Activated naive CD4-positive, alpha-beta T cell treated with Interleukin-2 at 50 U/mL for 16 hours (primary cell): Measurements from ENCODE around the gene CCL5.
A peak's percentile ranks its signal among the peaks of the same experiment; 100 is the strongest.

ENCODE experiments used
- DNase-seq: peaks from one replicate; pipeline ENCODE4 v3.0.0-alpha.2; 2020

Gene CCL5

GRCh38 chr17:35867574-35867973 lies 12.6 kb downstream of the CCL5 start:
- no peak for DNase-seq

GRCh38 chr17:35866341-35866950 lies 13.7 kb downstream of the CCL5 start:
- no peak for DNase-seq

GRCh38 chr17:35865412-35866340 lies 14.5 kb downstream of the CCL5 start:
- no peak for DNase-seq

GRCh38 chr17:35864853-35865252 lies 15.3 kb downstream of the CCL5 start:
- DNase-seq = no peak

GRCh38 chr17:35856603-35857002 lies 23.6 kb downstream of the CCL5 start:
- no peak for DNase-seq

- no peak for DNase-seq
Observed at GRCh38 chr17:35855965-35856364, 24.2 kb downstream of the CCL5 start.

GRCh38 chr17:35849469-35850348 lies 30.5 kb downstream of the CCL5 start:
- DNase-seq = peak; percentile 54

GRCh38 chr17:35847633-35848373 lies 32.4 kb downstream of the CCL5 start:
- no peak for DNase-seq

- no peak for DNase-seq
Observed at GRCh38 chr17:35847006-35847405, 33.2 kb downstream of the CCL5 start.

- DNase-seq = no peak
Observed at GRCh38 chr17:35846055-35846809, 33.9 kb downstream of the CCL5 start.

GRCh38 chr17:35844547-35844946 lies 35.6 kb downstream of the CCL5 start:
- DNase-seq = no peak

- no peak for DNase-seq
Observed at GRCh38 chr17:35843698-35844097, 36.5 kb downstream of the CCL5 start.

- no peak for DNase-seq
Observed at GRCh38 chr17:35842239-35842638, 37.9 kb downstream of the CCL5 start.

- no peak for DNase-seq
Observed at GRCh38 chr17:35841505-35841904, 38.7 kb downstream of the CCL5 start.

- DNase-seq = no peak
Observed at GRCh38 chr17:35841101-35841500, 39.1 kb downstream of the CCL5 start.

GRCh38 chr17:35825206-35825605 lies 55.0 kb downstream of the CCL5 start:
- no peak for DNase-seq
